Measurements from ENCODE around the gene MEI1. TPM values are rescaled to one million over a fixed set of nuclear protein-coding genes. Genes with fewer than 3 reads are reported as not detected.

Gene MEI1
- total RNA-seq, 1 donor from 2014 or later: not detected

- no peak for DNase-seq (ENCODE audit: extremely low spot score, unreplicated experiment)
- Mint-ChIP-seq H3K4me1 (ENCODE audit: unreplicated experiment) (peaks cover 47% of the 10 kb centered on the region), H3K9me3 (ENCODE audit: unreplicated experiment) (no peaks in the 10 kb centered on the region), H3K27ac (ENCODE audit: unreplicated experiment) (no peak overlapping the region), H3K4me3 (ENCODE audit: unreplicated experiment) (no peak overlapping the region), H3K27me3 (ENCODE audit: unreplicated experiment) (no peaks in the 10 kb centered on the region), H3K36me3 (ENCODE audit: unreplicated experiment) (no peaks in the 10 kb centered on the region)
- TF ChIP-seq, protein P1, sequence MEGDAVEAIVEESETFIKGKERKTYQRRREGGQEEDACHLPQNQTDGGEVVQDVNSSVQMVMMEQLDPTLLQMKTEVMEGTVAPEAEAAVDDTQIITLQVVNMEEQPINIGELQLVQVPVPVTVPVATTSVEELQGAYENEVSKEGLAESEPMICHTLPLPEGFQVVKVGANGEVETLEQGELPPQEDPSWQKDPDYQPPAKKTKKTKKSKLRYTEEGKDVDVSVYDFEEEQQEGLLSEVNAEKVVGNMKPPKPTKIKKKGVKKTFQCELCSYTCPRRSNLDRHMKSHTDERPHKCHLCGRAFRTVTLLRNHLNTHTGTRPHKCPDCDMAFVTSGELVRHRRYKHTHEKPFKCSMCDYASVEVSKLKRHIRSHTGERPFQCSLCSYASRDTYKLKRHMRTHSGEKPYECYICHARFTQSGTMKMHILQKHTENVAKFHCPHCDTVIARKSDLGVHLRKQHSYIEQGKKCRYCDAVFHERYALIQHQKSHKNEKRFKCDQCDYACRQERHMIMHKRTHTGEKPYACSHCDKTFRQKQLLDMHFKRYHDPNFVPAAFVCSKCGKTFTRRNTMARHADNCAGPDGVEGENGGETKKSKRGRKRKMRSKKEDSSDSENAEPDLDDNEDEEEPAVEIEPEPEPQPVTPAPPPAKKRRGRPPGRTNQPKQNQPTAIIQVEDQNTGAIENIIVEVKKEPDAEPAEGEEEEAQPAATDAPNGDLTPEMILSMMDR (IDR thresholded peaks at IDR 0.05): no peak
Observed at GRCh38 chr22:41848468-41848867, 149.2 kb downstream of the MEI1 start.

Other genes starting within 250 kb of the MEI1 start
- gene PHF5A, start 230.8 kb upstream of the MEI1 start, total RNA-seq: 29.0 and 30.9 TPM in 2 replicates
- gene ACO2, start 230.4 kb upstream of the MEI1 start, total RNA-seq: 71.8 and 77.3 TPM in 2 replicates
- gene POLR3H, start 155.0 kb upstream of the MEI1 start, total RNA-seq: 38.2 and 39.7 TPM in 2 replicates
- 5.2 and 5.3 TPM in 2 replicates for gene CSDC2, start 138.5 kb upstream of the MEI1 start, total RNA-seq
- 49.7 and 49.8 TPM in 2 replicates for gene PMM1, start 109.7 kb upstream of the MEI1 start, total RNA-seq
- 26.2 and 29.9 TPM in 2 replicates for gene DESI1, start 78.5 kb upstream of the MEI1 start, total RNA-seq
- gene XRCC6, start 78.2 kb upstream of the MEI1 start, total RNA-seq: 211 and 218 TPM in 2 replicates
- 126 and 128 TPM in 2 replicates for gene SNU13, start 10.6 kb upstream of the MEI1 start, total RNA-seq
- gene CCDC134, start 101.2 kb downstream of the MEI1 start, total RNA-seq: 7.8 and 10.0 TPM in 2 replicates
- 114 and 119 TPM in 2 replicates for gene SREBF2, start 133.6 kb downstream of the MEI1 start, total RNA-seq
- not detected in 2 replicates for gene SHISA8, start 215.6 kb downstream of the MEI1 start, total RNA-seq
- 0.18 and 0.27 TPM in 2 replicates for gene TNFRSF13C, start 227.3 kb downstream of the MEI1 start, total RNA-seq
- gene CENPM, start 247.6 kb downstream of the MEI1 start, total RNA-seq: 6.9 and 7.2 TPM in 2 replicates

Data from osteocyte (in vitro differentiated cells).